ENCODE results near the gene ATP6V1F.

ATP6V1F gene

DNA sequence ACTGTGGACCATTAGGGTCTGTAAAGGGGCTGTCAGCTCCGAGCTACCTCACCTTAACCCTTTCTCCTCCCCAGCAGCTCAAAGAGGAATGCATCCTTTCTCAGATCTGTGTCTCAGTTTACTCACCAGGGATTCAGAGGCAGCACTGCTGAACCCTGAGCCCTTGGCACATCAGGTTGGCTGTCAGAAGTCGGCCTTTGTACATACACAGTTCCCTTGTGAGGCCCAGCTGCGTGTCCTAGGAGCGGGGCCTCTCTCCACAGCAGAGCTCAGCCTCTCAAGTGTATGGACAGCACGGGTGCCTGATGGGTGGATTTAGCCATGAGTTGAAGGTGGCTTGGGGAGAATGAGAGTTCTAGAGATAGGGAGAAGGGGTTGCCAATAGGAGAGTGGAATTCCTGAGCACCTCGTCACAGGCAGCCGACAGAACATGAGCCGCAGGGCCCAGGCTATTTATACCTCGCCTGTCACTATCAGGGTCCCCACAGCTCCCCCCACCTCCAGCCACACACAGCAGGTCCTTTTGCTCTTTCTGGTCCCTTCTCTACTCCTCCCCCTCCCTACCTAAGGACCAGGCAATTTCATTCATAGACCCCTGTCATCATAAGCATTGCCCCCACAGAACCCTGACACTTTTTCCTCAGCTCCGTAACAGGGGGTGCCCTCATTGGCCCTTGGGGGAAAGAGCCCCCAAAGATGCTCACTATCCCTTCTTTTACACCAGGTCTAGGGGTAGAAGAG, 34.5 kb upstream of the ATP6V1F start:
- H3K4me3 ChIP-seq (ENCODE audit: low read depth, low read length), result no peak overlapping the region
- WGBS (ENCODE audit: extremely low coverage, insufficient coverage, insufficient read length), result no CpG with 5 or more reads among the region's 10 CpGs

DNA sequence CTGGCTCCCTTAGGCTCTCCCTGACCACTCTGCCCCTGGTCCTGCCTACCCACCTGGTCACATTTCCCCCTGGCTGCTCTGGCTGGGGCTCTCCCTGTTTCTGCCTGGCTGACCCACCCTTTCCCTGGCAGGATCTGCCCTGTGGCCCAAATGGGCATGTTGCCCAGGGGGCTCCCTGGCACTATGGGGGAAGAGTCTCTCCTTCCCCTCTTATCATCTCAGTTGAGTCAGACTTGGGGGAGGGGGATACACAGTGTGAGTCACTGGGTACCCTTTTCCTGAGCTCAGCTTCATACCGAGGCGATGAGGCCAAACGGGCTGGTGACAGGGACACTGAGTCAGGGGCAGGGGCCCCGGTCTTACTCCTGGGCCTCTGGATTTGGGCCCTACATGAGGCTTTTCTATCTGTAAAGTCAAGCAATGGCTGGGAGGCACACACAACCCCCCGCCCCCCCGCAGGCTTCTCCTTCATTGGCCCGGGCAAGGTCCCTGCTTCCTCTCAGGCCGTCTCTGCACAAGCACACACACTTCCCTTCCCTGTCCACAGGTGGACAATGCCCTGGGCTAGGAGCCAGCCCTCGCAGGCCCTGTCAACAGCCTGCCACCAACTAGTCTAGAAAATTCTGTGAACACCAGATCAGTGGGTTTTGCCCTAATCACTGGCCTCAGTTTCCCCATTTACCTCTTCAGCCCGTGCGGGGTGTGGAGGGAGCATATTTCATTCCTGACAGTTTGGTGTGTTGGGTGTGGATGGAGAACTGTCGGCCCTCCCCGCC, 33.1 kb upstream of the ATP6V1F start:
- no CpG with 5 or more reads among the region's 13 CpGs for WGBS (ENCODE audit: extremely low coverage, insufficient coverage, insufficient read length)
- Histone ChIP-seq H3K4me3 (ENCODE audit: low read depth, low read length) (no peak overlapping the region), H3K18ac (ENCODE audit: low read length) (peak overlapping the region; percentile 86), H2AFZ (ENCODE audit: insufficient read depth, low read length, poor library complexity) (peak overlapping the region; percentile 52), H3K79me2 (ENCODE audit: control insufficient read depth, insufficient read depth, low read length, poor library complexity) (peaks cover 14% of the 10 kb centered on the region), H3K9ac (ENCODE audit: low read length) (no peak overlapping the region), H3K4ac (ENCODE audit: low read depth, low read length) (peak overlapping the region; percentile 47), H3K27me3 (ENCODE audit: insufficient read depth, low read length) (no peaks in the 10 kb centered on the region), H3K9me3 (ENCODE audit: insufficient read depth, low read depth, low read length) (peaks cover 3% of the 10 kb centered on the region), H4K91ac (ENCODE audit: low read depth, low read length) (peak overlapping the region; percentile 91), H3K23ac (ENCODE audit: low read length) (no peak overlapping the region), H2BK5ac (ENCODE audit: low read depth, low read length, poor library complexity) (peak overlapping the region; percentile 66), H3K36me3 (ENCODE audit: control insufficient read depth in 1 of 2, insufficient read depth in 2 of 2, low read length in 2 of 2) (peaks cover 0 to under 1% of the 10 kb centered on the region in 2 experiments), H2BK120ac (ENCODE audit: insufficient read depth, low read length, poor library complexity) (peak overlapping the region; percentile 85), H2AK5ac (ENCODE audit: low read length) (peak overlapping the region; percentile 79), H4K12ac (ENCODE audit: low read depth, low read length) (no peak overlapping the region), H3K79me1 (ENCODE audit: low read length) (peaks cover 47% of the 10 kb centered on the region), H2BK12ac (ENCODE audit: low read length) (peak overlapping the region; percentile 91), H3K14ac (ENCODE audit: low read length) (peak overlapping the region; percentile 81), H3K4me2 (ENCODE audit: low read length) (peak overlapping the region; percentile 78), H4K8ac (ENCODE audit: low read depth, low read length) (peak overlapping the region; percentile 68), H3K4me1 (ENCODE audit: control insufficient read depth in 1 of 2, insufficient read depth in 2 of 2, low read length in 2 of 2) (peaks cover 32 to 46% of the 10 kb centered on the region in 2 experiments), H3K27ac (ENCODE audit: low read depth, low read length) (peak overlapping the region; percentile 78)
- peak in 1 of 2 donors; percentile 16 for DNase-seq

More for the DNA sequence above, 34.5 kb upstream of the ATP6V1F start:
- H2BK120ac ChIP-seq (ENCODE audit: insufficient read depth, low read length, poor library complexity), result peak overlapping the region; percentile 34
- H2BK12ac ChIP-seq (ENCODE audit: low read length), result peak overlapping the region; percentile 58
- H3K9ac ChIP-seq (ENCODE audit: low read length), result no peak overlapping the region
- H3K27me3 ChIP-seq (ENCODE audit: insufficient read depth, low read length), result no peaks in the 10 kb centered on the region
- H3K79me2 ChIP-seq (ENCODE audit: control insufficient read depth, insufficient read depth, low read length, poor library complexity), result peaks cover 14% of the 10 kb centered on the region
- peak overlapping the region; percentile 6 for H3K18ac ChIP-seq (ENCODE audit: low read length)
- peak overlapping the region; percentile 15 for H4K8ac ChIP-seq (ENCODE audit: low read depth, low read length)
- H2AFZ ChIP-seq (ENCODE audit: insufficient read depth, low read length, poor library complexity), result no peak overlapping the region
- no peak overlapping the region for H4K12ac ChIP-seq (ENCODE audit: low read depth, low read length)
- H3K14ac ChIP-seq (ENCODE audit: low read length), result peak overlapping the region; percentile 42
- H3K27ac ChIP-seq (ENCODE audit: low read depth, low read length), result peak overlapping the region; percentile 42
- H3K4me1 ChIP-seq (ENCODE audit: control insufficient read depth in 1 of 2, insufficient read depth in 2 of 2, low read length in 2 of 2), result peaks cover 32 to 38% of the 10 kb centered on the region in 2 experiments
- no peaks in the 10 kb centered on the region for H3K36me3 ChIP-seq (ENCODE audit: control insufficient read depth in 1 of 2, insufficient read depth in 2 of 2, low read length in 2 of 2)
- peak overlapping the region; percentile 29 for H3K4me2 ChIP-seq (ENCODE audit: low read length)
- H2AK5ac ChIP-seq (ENCODE audit: low read length), result peak overlapping the region; percentile 45
- peak overlapping the region; percentile 19 for H2BK5ac ChIP-seq (ENCODE audit: low read depth, low read length, poor library complexity)
- DNase-seq, result peak in 1 of 2 donors; percentile 23
- peaks cover 3% of the 10 kb centered on the region for H3K9me3 ChIP-seq (ENCODE audit: insufficient read depth, low read depth, low read length)
- H3K23ac ChIP-seq (ENCODE audit: low read length), result no peak overlapping the region
- H3K79me1 ChIP-seq (ENCODE audit: low read length), result peaks cover 46% of the 10 kb centered on the region
- peak overlapping the region; percentile 3 for H3K4ac ChIP-seq (ENCODE audit: low read depth, low read length)
- H4K91ac ChIP-seq (ENCODE audit: low read depth, low read length), result peak overlapping the region; percentile 22

DNA sequence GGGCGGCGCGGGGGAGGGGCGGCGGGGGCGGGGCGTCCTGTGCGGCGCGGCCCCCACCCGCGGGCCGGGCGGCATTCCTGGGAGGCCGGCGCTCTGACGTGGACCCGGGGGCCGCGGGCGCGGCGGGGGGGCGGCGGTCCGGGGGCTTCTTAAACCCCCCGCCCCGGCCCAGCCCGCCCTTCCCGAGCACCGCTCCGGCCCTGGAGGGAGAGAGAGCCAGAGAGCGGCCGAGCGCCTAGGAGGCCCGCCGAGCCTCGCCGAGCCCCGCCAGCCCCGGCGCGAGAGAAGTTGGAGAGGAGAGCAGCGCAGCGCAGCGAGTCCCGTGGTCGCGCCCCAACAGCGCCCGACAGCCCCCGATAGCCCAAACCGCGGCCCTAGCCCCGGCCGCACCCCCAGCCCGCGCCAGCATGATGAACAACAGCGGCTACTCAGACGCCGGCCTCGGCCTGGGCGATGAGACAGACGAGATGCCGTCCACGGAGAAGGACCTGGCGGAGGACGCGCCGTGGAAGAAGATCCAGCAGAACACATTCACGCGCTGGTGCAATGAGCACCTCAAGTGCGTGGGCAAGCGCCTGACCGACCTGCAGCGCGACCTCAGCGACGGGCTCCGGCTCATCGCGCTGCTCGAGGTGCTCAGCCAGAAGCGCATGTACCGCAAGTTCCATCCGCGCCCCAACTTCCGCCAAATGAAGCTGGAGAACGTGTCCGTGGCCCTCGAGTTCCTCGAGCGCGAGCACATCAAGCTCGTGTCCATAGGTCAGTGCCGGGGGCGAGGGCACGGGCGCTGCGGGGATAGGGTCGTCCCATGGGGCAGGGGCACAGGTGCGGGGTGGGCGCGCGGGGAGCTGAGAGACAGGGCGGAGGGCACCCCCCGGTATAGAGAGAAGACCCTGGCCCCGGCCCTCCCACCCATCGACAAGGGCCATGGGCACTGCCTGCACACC, 32.2 kb upstream of the ATP6V1F start, which contains the start of gene FLNC:
TSS of gene FLNC (plus strand) at position 176 of the 947 bp plus-strand sequence. CDS start at position 408, 232 bp downstream.
- Histone ChIP-seq H3K9me3 (ENCODE audit: insufficient read depth, low read depth, low read length) (peaks cover 5% of the 10 kb centered on the region), H3K23ac (ENCODE audit: low read length) (peak within 1 kb of the TSS; percentile 70), H3K9ac (ENCODE audit: low read length) (peak within 1 kb of the TSS; percentile 84), H3K79me1 (ENCODE audit: low read length) (peaks cover 47% of the 10 kb centered on the region), H4K12ac (ENCODE audit: low read depth, low read length) (no peak within 1 kb of the TSS), H3K4ac (ENCODE audit: low read depth, low read length) (peak within 1 kb of the TSS; percentile 56), H3K14ac (ENCODE audit: low read length) (peak within 1 kb of the TSS; percentile 81), H2BK120ac (ENCODE audit: insufficient read depth, low read length, poor library complexity) (peak within 1 kb of the TSS; percentile 85), H4K91ac (ENCODE audit: low read depth, low read length) (peak within 1 kb of the TSS; percentile 91), H3K4me1 (ENCODE audit: control insufficient read depth in 1 of 2, insufficient read depth in 2 of 2, low read length in 2 of 2) (peaks cover 32 to 46% of the 10 kb centered on the region in 2 experiments), H4K8ac (ENCODE audit: low read depth, low read length) (peak within 1 kb of the TSS; percentile 69), H3K36me3 (ENCODE audit: control insufficient read depth in 1 of 2, insufficient read depth in 2 of 2, low read length in 2 of 2) (peaks cover 7 to 10% of the 10 kb centered on the region in 2 experiments), H3K27me3 (ENCODE audit: insufficient read depth, low read length) (no peaks in the 10 kb centered on the region), H2AK5ac (ENCODE audit: low read length) (peak within 1 kb of the TSS; percentile 79), H2BK12ac (ENCODE audit: low read length) (peak within 1 kb of the TSS; percentile 91), H3K4me2 (ENCODE audit: low read length) (peak within 1 kb of the TSS; percentile 78), H3K79me2 (ENCODE audit: control insufficient read depth, insufficient read depth, low read length, poor library complexity) (peaks cover 14% of the 10 kb centered on the region), H3K18ac (ENCODE audit: low read length) (peak within 1 kb of the TSS; percentile 86), H3K4me3 (ENCODE audit: low read depth, low read length) (peak within 1 kb of the TSS; percentile 89), H2BK5ac (ENCODE audit: low read depth, low read length, poor library complexity) (peak within 1 kb of the TSS; percentile 70), H3K27ac (ENCODE audit: low read depth, low read length) (peak within 1 kb of the TSS; percentile 78), H2AFZ (ENCODE audit: insufficient read depth, low read length, poor library complexity) (peak within 1 kb of the TSS; percentile 52)
- DNase-seq, result peak; percentile 38 to 65
- WGBS (ENCODE audit: extremely low coverage, insufficient coverage, insufficient read length), result no CpG with 5 or more reads among the region's 109 CpGs
